GM12891 (cell line): Measurements from ENCODE around the gene VTI1A.

ENCODE experiments used
- PAX5 ChIP-seq: IDR thresholded peaks from 2 replicates; pipeline ENCODE4 v1.6.1; 2011; ENCODE audit warnings: low read length, moderate library complexity, mild to moderate bottlenecking; ENCODE audit not compliant: insufficient read depth, severe bottlenecking
- POLR2A ChIP-seq: IDR thresholded peaks from 2 replicates; pipeline ENCODE4 v1.6.1; 2011; ENCODE audit warnings: low read depth, low read length, control low read depth
- POLR2AphosphoS5 ChIP-seq: IDR thresholded peaks from 2 replicates; pipeline ENCODE4 v1.6.1; 2011; ENCODE audit warnings: low read depth, low read length, control low read depth
- SPI1 ChIP-seq: IDR thresholded peaks from 2 replicates; pipeline ENCODE4 v1.6.1; 2011; ENCODE audit warnings: low read depth, low read length, control low read depth
- TAF1 ChIP-seq: IDR thresholded peaks from 2 replicates; pipeline ENCODE4 v1.6.1; 2011; ENCODE audit warnings: low read depth, low read length, control low read depth

DNA sequence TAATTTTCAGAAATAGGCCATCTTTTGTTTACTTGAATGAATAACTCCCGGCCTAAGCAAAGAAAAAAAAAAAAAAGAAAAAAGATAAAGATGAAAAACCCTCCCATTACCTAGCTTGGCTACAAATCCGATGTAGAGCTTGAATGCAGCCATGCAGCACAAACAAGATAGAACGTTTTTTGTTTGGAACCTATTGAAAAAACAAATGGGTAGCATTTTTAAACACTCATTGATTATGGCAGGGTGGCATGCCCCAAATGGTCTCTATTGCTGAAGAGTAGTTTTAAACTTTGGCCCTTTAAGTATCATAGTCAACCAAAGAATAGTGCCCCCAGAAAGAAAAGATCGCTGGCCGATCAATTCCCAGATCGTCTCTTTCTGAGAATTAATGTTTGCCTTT lies 84.4 kb downstream of the VTI1A start:
- no peak for TF ChIP-seq SPI1
- TF ChIP-seq POLR2A, result no peak
- no peak for TF ChIP-seq TAF1
- TF ChIP-seq POLR2AphosphoS5, result no peak
- TF ChIP-seq PAX5, result no peak
